AG08395 (cell line): Measurements from ENCODE around the gene PLSCR2.
"Not testable (repeated sequence)": the region's sequence is repeated elsewhere in the genome, so short reads cannot be mapped to it uniquely, and the experiment has no call there.

Experiments
- DNase-seq: peaks from one replicate; pipeline ENCODE4 v3.0.0; 2012; ENCODE audit warnings: mixed read lengths, low spot score

The PLSCR2 gene

GRCh38 chr3:146421819-146422759 lies 47.3 kb downstream of the PLSCR2 start:
- peak; percentile 13 for DNase-seq

GRCh38 chr3:146416366-146416765 lies 53.0 kb downstream of the PLSCR2 start:
- DNase-seq = no peak

GRCh38 chr3:146414010-146414409 lies 55.4 kb downstream of the PLSCR2 start:
- no peak for DNase-seq

GRCh38 chr3:146412711-146413110 lies 56.6 kb downstream of the PLSCR2 start:
- not testable (repeated sequence) for DNase-seq

- no peak for DNase-seq
These were observed 61.4 kb downstream of the PLSCR2 start for GRCh38 chr3:146407956-146408355.

GRCh38 chr3:146404436-146404835 lies 64.9 kb downstream of the PLSCR2 start:
- no peak for DNase-seq

GRCh38 chr3:146403792-146404191 lies 65.6 kb downstream of the PLSCR2 start:
- no peak for DNase-seq

- DNase-seq = no peak
These were observed 72.6 kb downstream of the PLSCR2 start for GRCh38 chr3:146396792-146397191.

GRCh38 chr3:146395164-146395563 lies 74.2 kb downstream of the PLSCR2 start:
- DNase-seq = no peak

- peak; percentile 17 for DNase-seq
These were observed 78.4 kb downstream of the PLSCR2 start for GRCh38 chr3:146390957-146391356.

GRCh38 chr3:146390006-146390772 lies 79.2 kb downstream of the PLSCR2 start:
- DNase-seq = no peak

GRCh38 chr3:146387566-146387965 lies 81.8 kb downstream of the PLSCR2 start:
- DNase-seq = no peak

GRCh38 chr3:146386936-146387335 lies 82.4 kb downstream of the PLSCR2 start:
- DNase-seq = no peak

GRCh38 chr3:146384786-146385185 lies 84.6 kb downstream of the PLSCR2 start:
- DNase-seq = no peak
